H54 (cell line): Measurements from ENCODE around the gene COPS2.

ENCODE experiments used
- DNase-seq: peaks from one replicate; pipeline ENCODE4 v3.0.0; 2011; ENCODE audit warnings: low spot score, mixed read lengths; ENCODE audit not compliant: insufficient read length
- FAIRE-seq: peaks from 3 replicates; lab custom pipeline; 2011; peaks lifted over from hg19 to GRCh38; lab: Jason Lieb, UNC
- POLR2A ChIP-seq: IDR thresholded peaks from 2 replicates; pipeline ENCODE4 v1.6.1; 2011; ENCODE audit warnings: low read depth, mild to moderate bottlenecking, low read length

The COPS2 gene

DNA sequence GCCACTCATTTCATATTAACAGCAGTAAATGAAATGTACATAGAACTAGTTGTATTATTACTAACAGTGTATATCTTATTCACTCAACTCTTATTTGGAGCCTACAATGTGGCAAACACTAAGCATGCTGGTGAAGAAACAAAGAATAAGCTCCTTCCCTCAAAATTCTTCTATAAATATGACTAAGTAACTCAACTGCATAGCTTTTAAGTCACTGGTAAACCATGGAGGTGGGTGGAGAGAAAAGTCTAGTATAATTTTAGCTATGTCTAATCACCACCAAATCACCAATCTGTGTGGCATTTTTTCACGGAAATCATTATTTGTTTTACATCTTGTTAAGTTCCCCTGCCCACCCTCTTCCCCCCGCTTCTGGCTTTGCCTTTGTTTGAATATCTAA lies 17.5 kb downstream of the COPS2 start:
- DNase-seq (no peak), FAIRE-seq (no peak)
- no peak for TF ChIP-seq POLR2A

DNA sequence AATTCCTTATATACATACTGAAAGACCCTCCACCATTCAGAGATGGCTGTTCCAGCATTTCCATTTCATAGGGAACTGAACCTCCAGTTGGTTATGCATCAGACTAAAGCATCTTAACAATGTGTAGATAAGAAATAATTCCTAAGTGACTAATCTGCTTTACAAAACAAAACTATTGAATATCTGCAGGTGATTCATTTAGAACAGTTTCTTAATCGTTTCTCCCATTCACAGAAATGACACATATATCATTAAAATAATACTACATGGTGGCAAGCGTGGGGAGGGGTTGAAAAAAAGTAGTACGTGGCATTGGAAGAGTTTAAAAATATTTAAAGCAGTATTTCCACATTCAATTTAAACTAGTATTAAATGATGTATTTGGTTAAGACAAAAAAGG lies 19.5 kb downstream of the COPS2 start:
- FAIRE-seq (peak; percentile 75), DNase-seq (peak; percentile 6)
- no peak for TF ChIP-seq POLR2A

DNA sequence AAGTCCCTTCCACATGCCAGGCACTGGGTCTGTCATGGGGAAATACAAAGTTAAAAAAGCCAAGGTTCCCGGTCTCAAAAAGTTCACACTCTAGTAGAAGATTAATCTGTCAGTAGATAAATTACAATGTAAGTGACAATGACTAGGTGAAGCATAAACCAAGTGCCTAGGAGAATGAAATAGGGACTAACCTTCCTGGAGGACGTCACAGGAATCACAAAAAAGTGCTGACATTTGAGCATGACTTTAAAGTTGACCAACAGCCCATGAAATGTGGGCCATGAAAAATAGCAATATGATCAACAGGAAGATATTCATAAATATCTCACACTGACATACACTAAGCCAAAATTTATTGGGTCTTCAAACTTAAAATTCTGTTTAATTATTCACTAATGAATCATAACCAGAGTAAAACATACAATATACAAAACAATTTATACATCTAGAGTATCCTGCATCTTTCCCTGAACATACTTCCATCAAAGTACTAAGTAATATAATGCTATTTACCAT lies 20.0 kb downstream of the COPS2 start:
- DNase-seq, result no peak
- TF ChIP-seq POLR2A, result no peak
- FAIRE-seq, result peak; percentile 41

DNA sequence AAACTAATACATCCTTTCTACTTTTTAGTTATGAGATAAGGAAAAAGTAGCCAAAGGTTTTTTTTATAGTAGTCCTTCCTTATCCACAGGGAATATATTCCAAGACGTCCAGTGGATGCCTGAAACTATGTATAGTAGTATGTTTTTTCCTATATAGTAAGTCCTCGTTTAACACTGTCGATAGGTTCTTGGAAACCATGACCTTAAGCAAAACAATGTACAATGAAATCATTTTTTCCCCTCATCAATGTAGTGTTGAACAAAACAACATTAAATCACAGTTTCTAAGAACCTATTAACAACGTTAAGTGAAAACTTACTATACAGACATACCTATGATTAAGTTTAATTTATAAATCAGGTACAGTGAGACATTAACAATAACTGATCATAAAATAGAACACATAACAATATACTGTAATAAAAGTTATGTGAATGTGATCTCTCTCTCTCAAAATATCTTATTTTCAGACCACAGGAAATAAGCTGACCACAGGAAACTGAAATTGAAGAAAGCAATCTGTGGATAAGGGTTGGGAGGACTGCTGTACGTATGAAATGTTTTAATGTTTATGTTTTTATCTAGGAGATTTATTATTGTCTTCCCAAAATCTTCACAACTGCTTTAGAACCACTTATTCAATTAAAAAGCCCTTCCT lies 20.6 kb downstream of the COPS2 start:
- FAIRE-seq (no peak), DNase-seq (no peak)
- no peak for TF ChIP-seq POLR2A

DNA sequence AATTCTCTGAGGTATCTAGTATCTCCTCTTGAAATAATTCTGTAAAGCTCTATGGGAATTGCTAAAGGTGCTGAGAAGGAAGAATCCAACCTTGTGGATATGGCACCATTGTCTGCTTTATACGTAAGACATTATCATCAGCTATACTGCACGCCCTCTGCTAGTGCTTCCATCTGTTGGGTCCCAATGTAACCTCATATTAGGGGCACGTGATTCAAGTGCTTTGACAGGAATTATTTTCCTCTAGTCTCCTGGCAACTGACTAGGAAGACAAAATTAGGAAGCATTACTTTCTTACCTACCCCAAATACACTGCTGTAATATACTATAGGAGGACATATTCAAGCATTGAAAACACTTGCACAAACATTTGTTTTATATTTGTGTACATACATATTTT lies 24.0 kb downstream of the COPS2 start:
- TF ChIP-seq POLR2A, result no peak
- DNase-seq, result no peak
- no peak for FAIRE-seq

- FAIRE-seq, result no peak
- no peak for TF ChIP-seq POLR2A
- DNase-seq, result no peak
Measured at GRCh38 chr15:49124371-49124770, 31.0 kb downstream of the COPS2 start.

- no peak for DNase-seq
- no peak for TF ChIP-seq POLR2A
- no peak for FAIRE-seq
Measured at GRCh38 chr15:49122541-49123062, 32.8 kb downstream of the COPS2 start.

- DNase-seq, result no peak
Measured at GRCh38 chr15:49121901-49122300, 33.5 kb downstream of the COPS2 start.

DNA sequence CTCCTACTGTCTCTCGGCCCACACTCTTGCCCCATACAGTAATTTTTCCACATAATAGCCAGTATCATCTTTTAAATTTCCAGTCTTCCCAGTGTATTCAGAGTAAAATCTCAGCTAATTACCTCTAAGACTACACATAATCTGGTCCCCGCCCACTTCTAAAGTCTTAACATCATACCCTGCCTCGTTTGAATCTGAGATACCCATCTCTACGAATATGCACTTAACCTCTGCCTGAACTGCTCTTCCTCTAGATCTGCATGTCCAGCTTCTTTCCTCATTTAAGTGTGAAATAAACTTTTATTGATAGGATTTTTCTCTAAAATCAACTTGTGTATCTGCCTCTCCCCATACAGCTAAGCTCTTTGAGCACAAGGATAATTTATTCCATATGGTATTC lies 34.6 kb downstream of the COPS2 start:
- no peak for DNase-seq
- FAIRE-seq, result no peak
- TF ChIP-seq POLR2A, result no peak

More at GRCh38 chr15:49121901-49122300, 33.5 kb downstream of the COPS2 start:
- FAIRE-seq, result no peak
- TF ChIP-seq POLR2A, result no peak

DNA sequence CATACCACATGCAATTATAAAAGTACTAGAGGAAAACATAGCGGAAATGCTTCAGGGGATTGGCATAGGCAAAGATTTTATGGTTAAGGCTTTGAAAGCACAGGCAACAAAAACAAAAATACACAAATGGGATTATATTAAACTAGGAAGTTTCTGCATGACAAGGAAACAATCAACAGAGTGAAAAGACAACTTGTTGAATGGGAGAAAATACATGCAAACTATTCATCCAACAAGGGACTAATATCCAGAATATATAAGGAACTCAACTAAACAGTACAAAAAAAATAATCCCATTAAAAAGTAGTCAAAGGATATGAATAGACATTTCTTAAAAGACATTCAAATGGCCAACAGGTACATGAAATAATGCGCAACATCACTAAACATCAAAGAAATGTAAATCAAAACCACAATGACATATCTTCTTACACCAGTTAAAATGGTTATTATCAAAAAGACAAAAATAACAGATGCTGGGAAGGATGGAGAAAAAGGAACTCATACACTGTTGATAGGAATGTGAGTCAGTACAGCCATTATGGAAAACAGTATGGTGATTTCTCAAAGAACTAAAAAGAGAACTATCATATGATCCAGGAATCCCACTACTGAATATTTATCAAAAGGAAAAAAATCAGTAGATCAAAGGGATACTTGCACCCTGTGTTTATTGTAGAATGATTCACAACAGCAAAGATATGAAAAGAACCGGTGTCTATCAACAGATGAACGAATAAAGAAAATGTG lies 39.1 kb downstream of the COPS2 start:
- FAIRE-seq (no peak), DNase-seq (no peak)
- no peak for TF ChIP-seq POLR2A

- TF ChIP-seq POLR2A, result no peak
- FAIRE-seq (no peak), DNase-seq (no peak)
Measured at GRCh38 chr15:49115062-49115461, 40.3 kb downstream of the COPS2 start.

GRCh38 chr15:49110158-49110944 lies 45.0 kb downstream of the COPS2 start:
- TF ChIP-seq POLR2A, result no peak
- FAIRE-seq (no peak), DNase-seq (no peak)

- FAIRE-seq, result no peak
- no peak for TF ChIP-seq POLR2A
- no peak for DNase-seq
Measured at GRCh38 chr15:49103002-49103401, 52.4 kb downstream of the COPS2 start.

DNA sequence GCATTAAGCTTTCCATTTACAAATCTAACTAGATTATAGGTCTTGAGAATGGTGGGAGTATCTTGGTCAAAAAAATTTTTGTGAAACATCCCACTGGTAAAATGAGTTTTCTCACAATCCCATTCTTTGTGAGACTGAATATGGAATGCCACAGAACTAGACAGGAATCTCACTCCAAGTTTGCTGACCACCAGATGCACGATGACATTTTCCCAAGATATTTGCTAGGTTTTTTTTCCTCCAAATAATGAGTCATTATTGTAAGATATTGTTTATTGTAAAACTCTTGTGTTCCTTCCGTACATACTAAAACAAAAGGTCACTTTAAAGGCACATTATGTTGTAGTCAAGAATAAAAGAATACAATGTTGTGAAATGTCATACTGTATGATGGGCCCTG lies 53.9 kb downstream of the COPS2 start:
- TF ChIP-seq POLR2A, result no peak
- DNase-seq (no peak), FAIRE-seq (no peak)
